Measurements from ENCODE around the gene SPTAN1.
A peak's percentile ranks its signal among the peaks of the same experiment; 100 is the strongest.
"Not testable (repeated sequence)": the region's sequence is repeated elsewhere in the genome, so short reads cannot be mapped to it uniquely, and the experiment has no call there.

Gene SPTAN1

DNA sequence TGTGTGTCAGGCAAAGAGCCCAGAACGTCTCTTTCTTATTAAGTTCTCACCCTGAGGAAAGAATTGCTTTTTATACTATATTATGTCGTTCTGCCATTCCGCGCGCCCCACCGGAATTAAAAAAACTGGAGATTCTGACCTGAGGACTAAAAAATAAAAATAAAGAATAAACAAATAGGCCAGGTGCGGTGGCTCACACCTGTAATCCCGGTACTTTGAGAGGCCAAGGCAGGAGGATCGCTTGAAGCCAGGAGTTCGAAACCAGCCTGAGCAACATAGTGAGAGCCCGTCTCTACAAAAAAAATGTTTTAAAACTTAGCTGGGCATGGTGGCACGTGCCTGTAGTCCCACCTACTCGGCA lies 104.9 kb downstream of the SPTAN1 start:
- DNase-seq = no peak
- H3K27ac Mint-ChIP-seq = peak overlapping the region; percentile 100

DNA sequence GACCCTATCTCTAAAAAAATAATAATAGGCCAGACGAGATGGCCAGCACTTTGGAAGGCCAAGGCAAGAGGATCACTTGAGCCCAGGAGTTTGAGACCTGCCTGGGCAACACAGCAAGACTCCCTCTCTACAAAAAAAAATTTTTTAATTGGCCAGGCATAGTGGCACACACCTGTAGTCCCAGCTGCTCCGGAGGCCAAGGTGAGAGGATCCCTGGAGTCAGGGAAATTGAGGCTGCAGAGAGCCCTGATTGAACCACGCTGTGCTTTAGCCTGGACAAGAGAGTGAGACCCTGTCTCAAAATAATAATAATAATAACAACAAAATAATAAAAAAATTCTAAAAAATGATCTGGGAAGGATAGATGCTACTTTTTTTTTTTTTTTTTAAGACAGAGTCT lies 105.4 kb downstream of the SPTAN1 start:
- Mint-ChIP-seq H3K27me3 (ENCODE audit: low read depth, poor library complexity) (no peaks in the 10 kb centered on the region), H3K4me3 (peak overlapping the region; percentile 89), H3K9me3 (no peaks in the 10 kb centered on the region), H3K27ac (no peak overlapping the region), H3K36me3 (ENCODE audit: low read depth) (peaks cover 8% of the 10 kb centered on the region), H3K4me1 (peaks cover 13% of the 10 kb centered on the region)
- TF ChIP-seq, protein P1, sequence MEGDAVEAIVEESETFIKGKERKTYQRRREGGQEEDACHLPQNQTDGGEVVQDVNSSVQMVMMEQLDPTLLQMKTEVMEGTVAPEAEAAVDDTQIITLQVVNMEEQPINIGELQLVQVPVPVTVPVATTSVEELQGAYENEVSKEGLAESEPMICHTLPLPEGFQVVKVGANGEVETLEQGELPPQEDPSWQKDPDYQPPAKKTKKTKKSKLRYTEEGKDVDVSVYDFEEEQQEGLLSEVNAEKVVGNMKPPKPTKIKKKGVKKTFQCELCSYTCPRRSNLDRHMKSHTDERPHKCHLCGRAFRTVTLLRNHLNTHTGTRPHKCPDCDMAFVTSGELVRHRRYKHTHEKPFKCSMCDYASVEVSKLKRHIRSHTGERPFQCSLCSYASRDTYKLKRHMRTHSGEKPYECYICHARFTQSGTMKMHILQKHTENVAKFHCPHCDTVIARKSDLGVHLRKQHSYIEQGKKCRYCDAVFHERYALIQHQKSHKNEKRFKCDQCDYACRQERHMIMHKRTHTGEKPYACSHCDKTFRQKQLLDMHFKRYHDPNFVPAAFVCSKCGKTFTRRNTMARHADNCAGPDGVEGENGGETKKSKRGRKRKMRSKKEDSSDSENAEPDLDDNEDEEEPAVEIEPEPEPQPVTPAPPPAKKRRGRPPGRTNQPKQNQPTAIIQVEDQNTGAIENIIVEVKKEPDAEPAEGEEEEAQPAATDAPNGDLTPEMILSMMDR (IDR thresholded peaks at IDR 0.05) = no peak
- DNase-seq = no peak

More for the DNA sequence above, 104.9 kb downstream of the SPTAN1 start:
- H3K36me3 Mint-ChIP-seq (ENCODE audit: low read depth) = peaks cover 8% of the 10 kb centered on the region
- H3K4me3 Mint-ChIP-seq = peak overlapping the region; percentile 89
- no peaks in the 10 kb centered on the region for H3K9me3 Mint-ChIP-seq
- TF ChIP-seq, protein P1 (IDR thresholded peaks at IDR 0.05) = no peak
- no peaks in the 10 kb centered on the region for H3K27me3 Mint-ChIP-seq (ENCODE audit: low read depth, poor library complexity)
- H3K4me1 Mint-ChIP-seq = peaks cover 13% of the 10 kb centered on the region

DNA sequence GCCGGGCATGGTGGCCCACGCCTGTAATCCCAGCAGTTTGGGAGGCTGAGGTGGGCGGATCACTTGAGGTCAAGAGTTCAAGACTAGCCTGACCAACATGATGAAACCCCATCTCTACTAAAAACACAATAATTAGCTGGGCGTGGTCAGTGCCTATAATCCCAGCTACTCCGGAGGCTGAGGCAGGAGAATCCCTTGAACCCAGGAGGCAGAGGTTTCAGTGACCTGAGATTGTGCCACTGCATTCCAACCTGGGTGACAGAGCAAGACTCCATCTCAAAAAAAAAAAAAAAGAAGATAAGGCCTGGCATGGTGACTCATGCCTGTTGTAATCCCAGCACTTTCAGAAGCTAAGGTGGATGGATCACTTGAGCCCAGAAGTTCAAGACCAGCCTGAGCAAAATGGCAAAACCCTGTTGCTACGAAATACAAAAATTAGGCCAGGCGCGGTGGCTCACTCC lies 114.1 kb downstream of the SPTAN1 start:
- not testable (repeated sequence) for H3K27me3 Mint-ChIP-seq (ENCODE audit: low read depth, poor library complexity); H3K4me1 Mint-ChIP-seq; H3K36me3 Mint-ChIP-seq (ENCODE audit: low read depth); H3K4me3 Mint-ChIP-seq; DNase-seq; H3K27ac Mint-ChIP-seq; H3K9me3 Mint-ChIP-seq

DNA sequence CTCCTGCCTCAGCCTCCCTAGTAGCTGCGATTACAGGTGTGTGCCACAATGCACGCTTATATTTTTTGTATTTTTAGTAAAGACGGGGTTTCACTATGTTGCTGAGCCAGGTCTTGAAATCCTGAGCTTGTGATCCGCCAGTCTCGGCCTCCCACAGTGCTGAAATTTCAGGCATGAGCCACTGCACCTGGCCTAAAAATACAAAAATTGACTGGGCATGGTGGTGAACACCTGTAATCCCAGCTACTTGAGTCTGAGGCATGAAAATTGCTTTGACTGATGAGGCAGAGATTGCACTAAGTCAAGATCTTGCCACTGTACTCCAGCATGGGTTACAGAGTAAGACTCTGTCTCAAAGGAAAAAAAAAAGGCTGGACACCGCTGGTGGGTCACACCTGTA lies 117.4 kb downstream of the SPTAN1 start:
- no peaks in the 10 kb centered on the region for H3K9me3 Mint-ChIP-seq
- H3K27me3 Mint-ChIP-seq (ENCODE audit: low read depth, poor library complexity) = peaks cover 3% of the 10 kb centered on the region
- TF ChIP-seq, protein P1 (IDR thresholded peaks at IDR 0.05) = no peak
- H3K4me1 Mint-ChIP-seq = no peaks in the 10 kb centered on the region
- DNase-seq = no peak
- H3K36me3 Mint-ChIP-seq (ENCODE audit: low read depth) = no peaks in the 10 kb centered on the region
- H3K27ac Mint-ChIP-seq = no peak overlapping the region
- no peak overlapping the region for H3K4me3 Mint-ChIP-seq

DNA sequence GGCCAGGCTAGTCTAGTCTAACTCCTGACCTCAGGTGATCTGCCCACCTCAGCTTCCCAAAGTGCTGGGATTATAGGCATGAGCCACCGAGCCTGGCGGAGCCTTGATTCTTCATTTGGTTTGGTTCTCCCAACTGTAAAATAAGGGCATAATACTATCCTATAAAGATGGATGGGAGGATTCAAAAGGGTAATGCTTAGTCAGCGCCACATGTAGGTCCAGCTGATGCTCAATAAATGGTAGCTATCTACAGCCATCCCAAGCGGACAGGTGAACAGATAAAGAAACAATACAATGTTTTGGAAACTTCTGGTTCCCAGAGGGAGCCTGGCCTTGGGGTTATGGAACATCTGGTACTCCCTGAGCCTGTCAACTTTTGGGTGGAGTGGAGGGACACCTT lies 123.0 kb downstream of the SPTAN1 start:
- no peaks in the 10 kb centered on the region for H3K36me3 Mint-ChIP-seq (ENCODE audit: low read depth)
- H3K27me3 Mint-ChIP-seq (ENCODE audit: low read depth, poor library complexity) = no peaks in the 10 kb centered on the region

DNA sequence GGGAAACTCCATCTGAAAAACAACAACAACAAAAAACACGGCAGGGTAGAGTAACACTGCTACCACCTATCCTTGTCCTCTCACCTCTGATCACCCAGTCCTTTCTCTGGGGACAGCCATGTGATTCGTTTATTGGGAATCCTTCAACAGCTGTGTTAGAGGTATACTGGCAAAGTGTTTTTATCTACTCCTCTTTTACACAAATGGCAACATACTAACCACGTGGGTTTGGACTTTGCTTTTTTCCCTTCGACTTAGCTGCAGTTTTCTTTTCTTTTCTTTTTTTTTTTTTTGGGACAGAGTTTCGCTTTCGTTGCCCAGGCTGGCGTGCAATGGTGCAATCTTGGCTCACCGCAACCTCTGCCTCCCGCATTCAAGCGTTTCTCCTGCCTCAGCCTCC lies 125.4 kb downstream of the SPTAN1 start:
- no peaks in the 10 kb centered on the region for H3K4me1 Mint-ChIP-seq
- H3K36me3 Mint-ChIP-seq (ENCODE audit: low read depth) = peaks cover 5% of the 10 kb centered on the region
- no peak for DNase-seq
- H3K27me3 Mint-ChIP-seq (ENCODE audit: low read depth, poor library complexity) = no peaks in the 10 kb centered on the region
- TF ChIP-seq, protein P1 (IDR thresholded peaks at IDR 0.05) = no peak
- H3K9me3 Mint-ChIP-seq = no peaks in the 10 kb centered on the region
- H3K4me3 Mint-ChIP-seq = no peak overlapping the region
- H3K27ac Mint-ChIP-seq = no peak overlapping the region

More for the DNA sequence above, 123.0 kb downstream of the SPTAN1 start:
- Mint-ChIP-seq H3K4me1 (no peaks in the 10 kb centered on the region), H3K27ac (no peak overlapping the region), H3K4me3 (no peak overlapping the region), H3K9me3 (no peaks in the 10 kb centered on the region)
- TF ChIP-seq, protein P1 (IDR thresholded peaks at IDR 0.05) = no peak
- DNase-seq = no peak

All from nephron progenitor cell (in vitro differentiated cells).